ENCODE data around the gene GRK1. TPM values are rescaled to one million over a fixed set of nuclear protein-coding genes. Genes with fewer than 3 reads are reported as not detected.

The GRK1 gene
- polyA plus RNA-seq, 1 experiment: not detected

- Histone ChIP-seq H3K27me3 (ENCODE audit: control insufficient read depth, insufficient read depth, low read length) (peaks cover 28% of the 10 kb centered on the region), H3K9me3 (ENCODE audit: control insufficient read depth, insufficient read depth, low read length) (peaks cover 56% of the 10 kb centered on the region), H3K27ac (ENCODE audit: low read depth, low read length) (no peak overlapping the region), H3K4me3 (ENCODE audit: low read depth, low read length) (no peak overlapping the region)
- no peak for TF ChIP-seq CTCF (IDR thresholded peaks at IDR 0.05; ENCODE audit: low read depth, low read length)
- ChIA-PET POLR2A (no interaction called here), CTCF (no interaction called here)
- DNase-seq (ENCODE audit: low read depth, low spot score): no peak
Observed at GRCh38 chr13:113730831-113731191, 63.8 kb downstream of the GRK1 start.

GRCh38 chr13:113731192-113732175, 64.5 kb downstream of the GRK1 start:
- peaks cover 55% of the 10 kb centered on the region for H3K9me3 ChIP-seq (ENCODE audit: control insufficient read depth, insufficient read depth, low read length)
- no peak for DNase-seq (ENCODE audit: low read depth, low spot score)
- ChIA-PET POLR2A (no interaction called here), CTCF (no interaction called here)
- H3K4me3 ChIP-seq (ENCODE audit: low read depth, low read length): no peak overlapping the region
- H3K27ac ChIP-seq (ENCODE audit: low read depth, low read length): no peak overlapping the region
- no peak for TF ChIP-seq CTCF (IDR thresholded peaks at IDR 0.05; ENCODE audit: low read depth, low read length)
- H3K27me3 ChIP-seq (ENCODE audit: control insufficient read depth, insufficient read depth, low read length): peaks cover 28% of the 10 kb centered on the region

DNA sequence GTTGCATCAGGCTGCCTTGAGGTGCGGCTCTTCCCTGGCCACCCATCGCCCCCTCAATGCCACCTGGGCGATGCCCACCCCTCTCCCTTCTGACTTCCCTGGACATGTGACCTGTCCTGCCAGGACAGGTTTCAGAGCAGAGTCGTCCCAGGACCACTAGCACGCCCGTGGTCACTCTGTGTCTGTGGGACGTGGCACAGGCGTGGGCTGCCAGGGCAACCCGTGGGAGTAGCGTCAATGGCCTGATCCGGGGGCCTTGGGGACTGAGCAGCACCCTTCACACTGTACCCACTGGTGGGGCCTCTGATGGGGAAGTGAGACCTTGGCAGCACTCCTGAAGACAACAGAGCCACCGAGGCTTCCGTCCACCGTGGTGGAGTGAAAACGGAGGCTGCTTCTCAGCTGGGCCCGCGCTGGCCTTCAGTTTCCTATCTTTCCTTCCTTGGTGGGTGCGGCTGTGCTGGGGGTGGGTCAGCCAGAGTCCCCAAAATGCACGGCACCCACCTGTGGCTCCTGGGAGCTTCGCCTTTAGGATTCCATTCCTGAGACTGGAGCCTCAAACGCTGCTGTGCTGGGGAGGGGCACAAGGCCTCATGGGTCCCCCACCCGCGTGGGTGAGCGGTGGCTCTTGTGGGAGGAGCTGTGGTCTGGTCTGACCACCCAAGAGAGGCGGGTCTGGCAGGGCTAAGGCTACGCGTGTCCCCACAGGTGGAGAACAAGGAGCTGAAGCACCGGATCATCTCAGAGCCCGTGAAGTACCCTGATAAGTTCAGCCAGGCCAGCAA, 65.3 kb downstream of the GRK1 start:
- CTCF ChIA-PET: no interaction called here
- no peak for DNase-seq (ENCODE audit: low read depth, low spot score)
- Histone ChIP-seq H3K9me3 (ENCODE audit: control insufficient read depth, insufficient read depth, low read length) (peaks cover 46% of the 10 kb centered on the region), H3K27ac (ENCODE audit: low read depth, low read length) (no peak overlapping the region), H3K27me3 (ENCODE audit: control insufficient read depth, insufficient read depth, low read length) (peaks cover 30% of the 10 kb centered on the region), H3K4me3 (ENCODE audit: low read depth, low read length) (no peak overlapping the region)
- TF ChIP-seq CTCF (IDR thresholded peaks at IDR 0.05; ENCODE audit: low read depth, low read length): no peak
- POLR2A ChIA-PET: no interaction called here

GRCh38 chr13:113732961-113733950, 66.2 kb downstream of the GRK1 start:
- DNase-seq (ENCODE audit: low read depth, low spot score): no peak
- peaks cover 46% of the 10 kb centered on the region for H3K9me3 ChIP-seq (ENCODE audit: control insufficient read depth, insufficient read depth, low read length)
- no peak overlapping the region for H3K4me3 ChIP-seq (ENCODE audit: low read depth, low read length)
- TF ChIP-seq CTCF (IDR thresholded peaks at IDR 0.05; ENCODE audit: low read depth, low read length): no peak
- POLR2A ChIA-PET: no interaction called here
- CTCF ChIA-PET: no interaction called here
- H3K27ac ChIP-seq (ENCODE audit: low read depth, low read length): no peak overlapping the region
- H3K27me3 ChIP-seq (ENCODE audit: control insufficient read depth, insufficient read depth, low read length): peaks cover 33% of the 10 kb centered on the region

Data from AG04450 (cell line).